Thymus (tissue), 11 donors: Measurements from ENCODE around the gene GOLGA5. TPM values are rescaled to one million over a fixed set of nuclear protein-coding genes. Genes with fewer than 3 reads are reported as not detected.
"Not testable (repeated sequence)": the region's sequence is repeated elsewhere in the genome, so short reads cannot be mapped to it uniquely, and the experiment has no call there.

Experiments
- DNase-seq, 9 donors: peaks; one replicate each; pipeline ENCODE4 v3.0.0-alpha.2; 2013; ENCODE audit warnings: low spot score in 9 of 9, low read depth in 6 of 9, missing footprints in 1 of 9
- H3K27ac ChIP-seq, 2 donors: one replicate each; pipeline ENCODE4 v1.5.1; 2013; ENCODE audit warnings: control low read depth in 1 of 2, low read depth in 1 of 2, low read length in 1 of 2, mild to moderate bottlenecking in 1 of 2, moderate library complexity in 1 of 2
- H3K27me3 ChIP-seq, 2 donors: one replicate each; pipeline ENCODE4 v1.5.1; 2013; ENCODE audit warnings: low read length in 1 of 2; ENCODE audit not compliant: control insufficient read depth in 2 of 2, insufficient read depth in 1 of 2
- H3K36me3 ChIP-seq, 2 donors: one replicate each; pipeline ENCODE4 v1.5.1; 2013; ENCODE audit warnings: low read length in 1 of 2, mild to moderate bottlenecking in 1 of 2, moderate library complexity in 1 of 2; ENCODE audit not compliant: control insufficient read depth in 2 of 2, insufficient read depth in 2 of 2
- H3K4me1 ChIP-seq, 2 donors: one replicate each; pipeline ENCODE4 v1.5.1; 2013; ENCODE audit warnings: low read length in 2 of 2; ENCODE audit not compliant: control insufficient read depth in 2 of 2, insufficient read depth in 2 of 2
- H3K4me3 ChIP-seq, 2 donors: one replicate each; pipeline ENCODE4 v1.5.1; 2013; ENCODE audit warnings: low read length in 2 of 2, control low read depth in 1 of 2, mild to moderate bottlenecking in 1 of 2
- H3K9me3 ChIP-seq, 2 donors: one replicate each; pipeline ENCODE4 v1.5.1; 2013; ENCODE audit warnings: low read length in 1 of 2, mild to moderate bottlenecking in 1 of 2; ENCODE audit not compliant: control insufficient read depth in 2 of 2, insufficient read depth in 1 of 2
- WGBS: extraction: QIAGEN DNeasy Blood & Tissue Kit; methylation state at CpG from one replicate; pipeline ENCODE4 v1.1.7; 2013; 5-methylcytosine and 5-hydroxymethylcytosine counted together
- polyA plus RNA-seq: library from polyadenylated mRNA; stranded (reverse); fragments of 200-250 nt; gene quantifications from one replicate; pipeline ENCODE4 v1.2.3, GENCODE V29; 2013
- total RNA-seq: library from RNA; stranded (reverse); fragments of 120-200 nt; gene quantifications from one replicate; pipeline ENCODE4 v1.2.4, GENCODE V29; 2013
- donor health status: healthy.

GOLGA5 gene
- total and polyA plus RNA-seq, 2 donors = 22.7 to 30.3 TPM

DNA sequence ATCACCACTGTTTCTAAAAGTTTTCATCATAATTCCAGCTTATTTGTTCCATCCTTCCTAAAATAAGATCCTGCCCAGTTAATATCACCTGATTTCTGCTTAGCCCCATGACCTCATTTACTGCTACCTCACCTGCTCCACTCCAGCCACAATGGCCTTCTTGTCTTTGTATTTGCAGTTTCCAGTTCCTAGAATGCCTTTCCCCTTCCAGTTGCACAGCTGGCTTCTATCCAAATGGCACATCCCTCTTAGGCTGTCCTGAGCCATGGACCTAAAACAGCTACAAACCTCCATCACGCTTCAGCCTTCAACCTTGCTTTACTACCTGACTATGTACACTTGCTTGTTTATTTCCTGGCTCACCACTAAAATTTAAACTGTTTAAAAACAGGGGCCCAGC, 39.1 kb upstream of the GOLGA5 start:
- peaks cover 0 to 11% of the 10 kb centered on the region in 2 donors for H3K9me3 ChIP-seq
- no peak overlapping the region for H3K27ac ChIP-seq
- WGBS = 95% methylated on average over 1 of the region's 1 CpG
- no peaks in the 10 kb centered on the region for H3K27me3 ChIP-seq
- H3K4me3 ChIP-seq = no peak overlapping the region
- peaks cover 20 to 53% of the 10 kb centered on the region in 2 donors for H3K4me1 ChIP-seq
- no peaks in the 10 kb centered on the region for H3K36me3 ChIP-seq
- no peak for DNase-seq

DNA sequence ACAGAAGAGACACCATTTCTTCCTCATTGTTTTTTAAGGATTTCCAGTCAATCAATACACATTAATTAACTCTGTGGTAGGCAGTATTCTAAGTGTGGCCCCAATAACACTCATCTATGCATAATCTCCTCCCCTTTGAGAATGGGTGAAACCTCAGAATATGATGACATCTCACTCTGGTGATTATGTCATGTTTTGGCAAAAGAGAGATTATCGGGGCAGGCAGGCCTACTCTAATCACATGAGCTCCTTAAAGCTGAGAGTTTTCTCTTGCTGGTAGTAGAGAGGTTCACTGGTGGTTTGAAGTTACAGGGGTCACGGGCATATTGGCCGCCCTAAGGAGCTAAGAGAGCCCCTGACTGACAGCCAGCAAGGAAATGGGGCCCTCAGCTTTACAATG, 38.6 kb upstream of the GOLGA5 start:
- Histone ChIP-seq H3K36me3 (no peaks in the 10 kb centered on the region), H3K27me3 (no peaks in the 10 kb centered on the region), H3K27ac (no peak overlapping the region), H3K9me3 (peaks cover 0 to 6% of the 10 kb centered on the region in 2 donors), H3K4me1 (peaks cover 24 to 54% of the 10 kb centered on the region in 2 donors), H3K4me3 (no peak overlapping the region)
- 97% methylated on average over 3 of the region's 3 CpGs for whole genome bisulfite sequencing
- DNase-seq = no peak

DNA sequence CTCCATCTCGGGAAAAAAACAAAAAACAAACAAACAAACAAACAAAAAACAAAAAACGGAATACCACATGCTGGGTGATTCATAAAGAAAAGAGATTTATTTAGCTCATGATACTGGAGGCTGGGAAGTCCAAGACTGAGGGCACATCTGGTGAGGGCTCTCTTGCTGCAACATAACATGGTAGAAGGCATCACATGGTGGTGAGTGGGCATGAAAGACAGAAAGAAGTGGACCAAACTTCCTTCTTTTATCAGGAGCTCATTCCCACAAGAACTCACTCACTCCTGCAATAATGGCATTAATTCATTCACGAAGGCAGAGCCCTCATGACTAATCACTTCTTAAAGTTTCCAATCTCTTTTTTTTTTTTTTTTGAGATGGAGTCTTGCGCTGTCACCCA, 37.7 kb upstream of the GOLGA5 start:
- peaks cover 22 to 54% of the 10 kb centered on the region in 2 donors for H3K4me1 ChIP-seq
- peaks cover 0 to 4% of the 10 kb centered on the region in 2 donors for H3K9me3 ChIP-seq
- no peaks in the 10 kb centered on the region for H3K27me3 ChIP-seq
- H3K27ac ChIP-seq = no peak overlapping the region
- DNase-seq = no peak
- H3K4me3 ChIP-seq = no peak overlapping the region
- WGBS = 96% methylated on average over 4 of the region's 4 CpGs
- no peaks in the 10 kb centered on the region for H3K36me3 ChIP-seq

GRCh38 chr14:92759300-92759678, 34.8 kb upstream of the GOLGA5 start:
- WGBS = 69% methylated on average over 4 of the region's 4 CpGs
- peak in 3 of 9 donors; percentile 30 to 82 (median 63) for DNase-seq
- Histone ChIP-seq H3K9me3 (peaks cover 0 to 4% of the 10 kb centered on the region in 2 donors), H3K27ac (peak overlapping the region in 1 of 2 donors; percentile 92), H3K4me1 (peaks cover 17 to 51% of the 10 kb centered on the region in 2 donors), H3K27me3 (no peaks in the 10 kb centered on the region), H3K4me3 (no peak overlapping the region), H3K36me3 (no peaks in the 10 kb centered on the region)

DNA sequence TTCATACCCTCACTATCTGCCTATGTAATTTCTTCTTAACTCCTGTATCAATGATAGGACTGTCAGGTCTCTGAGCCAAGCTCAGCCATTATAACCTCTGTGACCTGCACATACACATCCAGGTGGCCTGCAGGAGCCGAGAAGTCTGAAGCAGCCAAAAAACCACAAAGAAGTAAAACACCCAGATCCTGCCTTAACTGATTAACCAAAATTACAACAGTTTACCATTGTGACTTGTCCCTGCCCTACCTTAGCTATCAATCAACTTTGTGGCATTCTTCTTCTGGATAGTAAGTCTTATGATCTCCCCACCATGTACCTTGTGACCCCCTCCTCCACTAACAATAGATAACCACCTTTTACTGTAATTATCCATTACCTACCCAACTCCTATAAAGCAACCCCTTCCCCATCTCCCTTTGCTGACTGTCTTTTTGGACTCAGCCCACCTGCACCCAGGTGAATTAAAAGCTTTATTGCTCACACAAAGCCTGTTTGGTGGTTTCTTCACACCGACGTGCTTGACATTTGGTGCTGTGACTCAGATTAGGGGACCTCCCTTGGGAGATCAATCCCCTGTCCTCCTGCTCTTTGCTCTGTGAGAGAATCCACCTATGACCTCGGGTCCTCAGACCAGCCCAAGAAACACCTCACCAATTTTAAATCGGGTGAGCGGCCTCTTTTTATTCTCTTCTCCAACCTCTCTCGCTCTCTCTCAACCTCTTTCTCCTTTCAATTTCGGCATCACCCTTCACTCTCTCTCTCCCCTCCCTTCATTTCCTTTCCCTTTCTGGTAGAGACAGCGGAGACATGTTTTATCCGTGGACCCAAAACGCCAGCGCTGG, 34.2 kb upstream of the GOLGA5 start:
- H3K27ac ChIP-seq = peak overlapping the region; percentile 3 to 92
- H3K9me3 ChIP-seq = peaks cover 0 to 4% of the 10 kb centered on the region in 2 donors
- WGBS = 71% methylated on average over 12 of the region's 12 CpGs
- peaks cover 17 to 50% of the 10 kb centered on the region in 2 donors for H3K4me1 ChIP-seq
- DNase-seq = peak in 2 of 9 donors; percentile 52 to 79
- H3K27me3 ChIP-seq = no peaks in the 10 kb centered on the region
- H3K36me3 ChIP-seq = no peaks in the 10 kb centered on the region
- no peak overlapping the region for H3K4me3 ChIP-seq

GRCh38 chr14:92760524-92760805, 33.6 kb upstream of the GOLGA5 start:
- peaks cover 17 to 48% of the 10 kb centered on the region in 2 donors for H3K4me1 ChIP-seq
- DNase-seq = no peak
- no peaks in the 10 kb centered on the region for H3K36me3 ChIP-seq
- H3K27me3 ChIP-seq = no peaks in the 10 kb centered on the region
- H3K4me3 ChIP-seq = no peak overlapping the region
- WGBS = 97% methylated on average over 7 of the region's 7 CpGs
- peak overlapping the region in 1 of 2 donors; percentile 92 for H3K27ac ChIP-seq
- peaks cover 0 to 4% of the 10 kb centered on the region in 2 donors for H3K9me3 ChIP-seq

DNA sequence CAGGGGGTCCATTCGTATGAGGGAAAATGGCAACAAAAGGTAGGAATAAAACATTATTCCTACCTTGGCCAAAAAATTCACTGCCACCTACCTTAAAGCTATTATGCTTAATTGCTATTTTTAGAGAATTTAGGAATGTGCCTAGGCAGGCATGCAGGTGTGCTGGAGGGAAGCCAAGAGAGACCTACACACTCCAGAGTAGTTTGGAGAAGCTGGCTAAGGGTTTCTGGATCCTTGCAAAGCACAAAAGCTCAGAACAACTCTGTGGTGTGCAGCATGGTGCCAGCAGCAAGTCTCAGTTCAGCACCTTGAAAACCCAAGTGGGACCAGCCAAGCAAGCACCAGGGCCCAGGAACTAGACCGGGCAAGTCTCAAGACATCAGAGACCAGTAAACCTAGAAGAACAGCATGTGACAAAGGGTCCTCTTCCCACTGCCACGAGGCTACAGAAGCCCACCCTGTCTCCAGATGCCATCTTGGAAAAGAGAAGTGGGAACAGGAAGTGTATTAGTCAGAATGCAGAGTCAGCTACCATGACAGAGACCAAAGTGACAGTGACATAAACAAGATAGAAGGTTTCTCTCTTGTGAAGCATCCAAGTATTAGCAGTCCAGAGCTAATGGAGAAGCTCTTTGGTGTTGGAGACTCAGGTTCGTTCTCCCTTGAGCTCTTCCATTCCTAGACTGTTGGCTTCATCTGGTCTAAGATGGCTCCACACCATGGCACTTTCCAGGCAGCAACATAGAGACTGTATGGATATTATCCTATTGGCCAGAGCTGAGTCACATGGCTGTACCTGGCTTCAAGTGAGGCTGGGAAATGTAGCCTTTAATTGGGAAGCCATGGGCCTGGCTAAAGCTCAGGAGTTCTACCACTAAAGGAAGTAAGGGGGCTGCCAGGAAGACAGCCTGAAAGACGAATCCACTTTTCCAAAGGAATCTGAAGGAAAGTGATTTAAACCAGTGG, 30.2 kb upstream of the GOLGA5 start:
- not testable (repeated sequence) for DNase-seq, H3K27ac ChIP-seq, H3K4me3 ChIP-seq, H3K9me3 ChIP-seq, H3K36me3 ChIP-seq, H3K27me3 ChIP-seq
- WGBS = 73% methylated on average over 4 of the region's 5 CpGs
- H3K4me1 ChIP-seq = peaks cover 17 to 38% of the 10 kb centered on the region in 2 donors

DNA sequence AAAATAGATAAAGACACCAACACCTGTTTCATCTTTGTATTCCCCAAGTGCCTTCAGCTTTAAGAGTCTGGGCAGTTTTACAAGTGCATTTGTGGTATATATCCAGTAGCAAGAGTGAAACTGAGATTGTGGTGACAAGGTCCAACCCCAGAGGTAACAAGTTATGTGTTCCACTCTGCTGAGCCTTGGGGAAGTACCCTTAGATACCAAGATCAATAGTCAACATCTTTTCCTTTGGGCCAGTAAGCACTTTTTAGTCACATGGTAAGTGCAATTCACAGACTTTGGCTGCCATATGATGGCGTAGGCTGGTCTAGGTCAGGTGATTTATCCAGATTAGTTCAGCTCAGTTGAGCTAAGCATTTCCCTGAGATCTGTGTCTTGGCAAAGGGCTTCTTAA, 25.9 kb upstream of the GOLGA5 start:
- H3K4me3 ChIP-seq, DNase-seq, H3K9me3 ChIP-seq, H3K27ac ChIP-seq, H3K36me3 ChIP-seq, H3K27me3 ChIP-seq, H3K4me1 ChIP-seq: not testable (repeated sequence)
- WGBS = 50% methylated on average over 1 of the region's 1 CpG

GRCh38 chr14:92768795-92769194, 25.3 kb upstream of the GOLGA5 start:
- DNase-seq = no peak
- Histone ChIP-seq H3K36me3 (no peaks in the 10 kb centered on the region), H3K27ac (peak overlapping the region in 1 of 2 donors; percentile 51), H3K27me3 (no peaks in the 10 kb centered on the region), H3K4me3 (no peak overlapping the region), H3K9me3 (no peaks in the 10 kb centered on the region), H3K4me1 (peaks cover 0 to 5% of the 10 kb centered on the region in 2 donors)
- WGBS = 95% methylated on average over 5 of the region's 5 CpGs
